Mesothelial cell of epicardium (in vitro differentiated cells): Measurements from ENCODE around the gene ADAM22. TPM values are rescaled to one million over a fixed set of nuclear protein-coding genes. Genes with fewer than 3 reads are reported as not detected.

Experiments used
- DNase-seq, 2 experiments: peaks; one replicate each; pipeline ENCODE4 v3.0.0; 2021; ENCODE audit warnings: low spot score in 2 of 2; ENCODE audit not compliant: unreplicated experiment in 2 of 2
- H3K27ac Mint-ChIP-seq: 2 replicates; pipeline ENCODE4 v1.8.0; 2021; ENCODE audit warnings: mixed read lengths
- H3K27me3 Mint-ChIP-seq: 2 replicates; pipeline ENCODE4 v1.8.0; 2021; ENCODE audit warnings: low read depth, mixed read lengths
- H3K36me3 Mint-ChIP-seq: 2 replicates; pipeline ENCODE4 v1.8.0; 2021; ENCODE audit warnings: mixed read lengths
- H3K4me1 Mint-ChIP-seq: 2 replicates; pipeline ENCODE4 v1.8.0; 2021; ENCODE audit warnings: mixed read lengths
- H3K4me3 Mint-ChIP-seq: 2 replicates; pipeline ENCODE4 v1.8.0; 2021; ENCODE audit warnings: mild to moderate bottlenecking, moderate library complexity, mixed read lengths
- H3K9me3 Mint-ChIP-seq: 2 replicates; pipeline ENCODE4 v1.8.0; 2021; ENCODE audit warnings: mixed read lengths
- total RNA-seq: library from RNA; stranded (reverse); gene quantifications from 3 replicates; pipeline ENCODE4 v1.2.1, GENCODE V29; 2021
- TF ChIP-seq, protein P1 (sequence below): fragments of 200-600 bp; sonication (generic); IDR thresholded peaks from one replicate; pipeline ENCODE4 v1.5.0; 2021; ENCODE audit warnings: antibody characterized with exemption; ENCODE audit not compliant: unreplicated experiment

Gene ADAM22
- total RNA-seq, 1 donor from 2014 or later, result 6.3 TPM

- H3K27ac Mint-ChIP-seq, result no peak overlapping the region
- TF ChIP-seq, protein P1, sequence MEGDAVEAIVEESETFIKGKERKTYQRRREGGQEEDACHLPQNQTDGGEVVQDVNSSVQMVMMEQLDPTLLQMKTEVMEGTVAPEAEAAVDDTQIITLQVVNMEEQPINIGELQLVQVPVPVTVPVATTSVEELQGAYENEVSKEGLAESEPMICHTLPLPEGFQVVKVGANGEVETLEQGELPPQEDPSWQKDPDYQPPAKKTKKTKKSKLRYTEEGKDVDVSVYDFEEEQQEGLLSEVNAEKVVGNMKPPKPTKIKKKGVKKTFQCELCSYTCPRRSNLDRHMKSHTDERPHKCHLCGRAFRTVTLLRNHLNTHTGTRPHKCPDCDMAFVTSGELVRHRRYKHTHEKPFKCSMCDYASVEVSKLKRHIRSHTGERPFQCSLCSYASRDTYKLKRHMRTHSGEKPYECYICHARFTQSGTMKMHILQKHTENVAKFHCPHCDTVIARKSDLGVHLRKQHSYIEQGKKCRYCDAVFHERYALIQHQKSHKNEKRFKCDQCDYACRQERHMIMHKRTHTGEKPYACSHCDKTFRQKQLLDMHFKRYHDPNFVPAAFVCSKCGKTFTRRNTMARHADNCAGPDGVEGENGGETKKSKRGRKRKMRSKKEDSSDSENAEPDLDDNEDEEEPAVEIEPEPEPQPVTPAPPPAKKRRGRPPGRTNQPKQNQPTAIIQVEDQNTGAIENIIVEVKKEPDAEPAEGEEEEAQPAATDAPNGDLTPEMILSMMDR, result no peak
- H3K9me3 Mint-ChIP-seq, result peaks cover 8% of the 10 kb centered on the region
- H3K36me3 Mint-ChIP-seq, result peaks cover 1% of the 10 kb centered on the region
- H3K4me1 Mint-ChIP-seq, result no peaks in the 10 kb centered on the region
- DNase-seq, result no peak
- no peak overlapping the region for H3K4me3 Mint-ChIP-seq
- H3K27me3 Mint-ChIP-seq, result no peaks in the 10 kb centered on the region
These were observed 138.1 kb downstream of the ADAM22 start for GRCh38 chr7:88071994-88072714.

DNA sequence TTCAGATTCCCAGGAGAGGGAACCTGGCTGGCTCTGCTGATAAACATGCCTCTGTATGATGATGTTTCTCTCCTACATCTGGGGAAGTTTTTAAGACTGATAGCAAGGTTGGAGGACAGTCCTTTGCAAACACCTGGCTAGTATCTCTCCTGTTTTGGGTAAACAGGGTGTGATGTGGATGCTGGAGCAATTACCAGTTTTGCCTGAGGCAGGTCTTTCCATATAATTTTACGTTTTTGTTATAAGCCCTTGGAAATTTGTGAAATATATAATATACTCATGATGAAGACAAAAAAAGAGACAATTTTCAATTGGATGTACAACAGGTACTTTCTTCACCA, 138.6 kb downstream of the ADAM22 start:
- Mint-ChIP-seq H3K9me3 (peaks cover 8% of the 10 kb centered on the region), H3K27me3 (no peaks in the 10 kb centered on the region)

DNA sequence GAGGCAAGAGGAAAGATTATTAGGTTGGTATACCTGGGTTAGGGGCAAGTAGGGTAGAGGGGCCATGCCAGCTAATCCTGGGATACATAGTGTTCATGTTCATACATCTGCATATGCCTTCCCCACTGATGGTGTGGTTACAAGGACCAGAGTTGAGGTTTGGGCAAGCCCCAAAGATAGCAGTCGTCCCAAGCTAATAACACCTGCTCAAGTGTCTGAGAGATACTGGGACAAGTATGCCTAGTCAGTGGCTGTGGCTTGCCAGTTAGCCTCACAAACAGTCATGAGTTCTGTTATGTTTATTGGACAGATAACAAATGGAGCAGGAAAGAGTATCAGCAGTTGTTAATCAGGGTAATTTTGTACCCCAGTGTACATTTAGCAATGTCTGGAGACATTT, 139.6 kb downstream of the ADAM22 start:
- Mint-ChIP-seq H3K27me3 (no peaks in the 10 kb centered on the region), H3K9me3 (peaks cover 14% of the 10 kb centered on the region), H3K4me1 (no peaks in the 10 kb centered on the region), H3K36me3 (peaks cover 4% of the 10 kb centered on the region), H3K4me3 (no peak overlapping the region), H3K27ac (no peak overlapping the region)
- TF ChIP-seq, protein P1, result no peak
- no peak for DNase-seq

More for the DNA sequence above, 138.6 kb downstream of the ADAM22 start:
- no peak overlapping the region for H3K4me3 Mint-ChIP-seq
- peaks cover 1% of the 10 kb centered on the region for H3K36me3 Mint-ChIP-seq
- DNase-seq, result no peak
- TF ChIP-seq, protein P1, result no peak
- H3K27ac Mint-ChIP-seq, result no peak overlapping the region
- no peaks in the 10 kb centered on the region for H3K4me1 Mint-ChIP-seq

DNA sequence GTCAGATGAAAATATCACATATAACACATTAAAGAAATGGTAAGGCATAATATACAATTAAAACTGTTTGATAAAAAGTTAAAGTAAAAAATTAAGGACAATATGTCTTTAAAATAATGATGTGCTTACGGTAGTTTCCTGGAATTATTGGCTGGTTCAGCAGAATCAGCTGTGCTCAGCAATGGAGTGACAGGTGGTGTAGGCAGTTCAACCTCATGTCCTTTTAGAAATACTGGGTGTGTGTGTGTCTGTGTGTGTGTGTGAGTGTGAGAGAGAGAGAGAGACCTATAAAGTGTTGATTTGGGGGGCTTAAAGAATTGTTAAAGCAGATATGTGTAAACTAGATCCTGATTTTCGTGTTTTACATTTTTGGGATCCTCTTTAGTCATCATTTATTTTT, 141.2 kb downstream of the ADAM22 start:
- H3K4me1 Mint-ChIP-seq, result no peaks in the 10 kb centered on the region
- H3K36me3 Mint-ChIP-seq, result peaks cover 4% of the 10 kb centered on the region
- peaks cover 21% of the 10 kb centered on the region for H3K9me3 Mint-ChIP-seq
- no peak overlapping the region for H3K4me3 Mint-ChIP-seq
- H3K27ac Mint-ChIP-seq, result no peak overlapping the region
- DNase-seq, result no peak
- H3K27me3 Mint-ChIP-seq, result no peaks in the 10 kb centered on the region
- TF ChIP-seq, protein P1, result no peak

GRCh38 chr7:88083883-88084282, 149.8 kb downstream of the ADAM22 start:
- H3K4me1 Mint-ChIP-seq, result no peaks in the 10 kb centered on the region
- DNase-seq, result no peak
- H3K27me3 Mint-ChIP-seq, result no peaks in the 10 kb centered on the region
- no peaks in the 10 kb centered on the region for H3K36me3 Mint-ChIP-seq
- H3K27ac Mint-ChIP-seq, result no peak overlapping the region
- no peak overlapping the region for H3K4me3 Mint-ChIP-seq
- peaks cover 10% of the 10 kb centered on the region for H3K9me3 Mint-ChIP-seq
- TF ChIP-seq, protein P1, result no peak
